ENCODE data around the gene B4GALT2. TPM values are rescaled to one million over a fixed set of nuclear protein-coding genes. Genes with fewer than 3 reads are reported as not detected.

B4GALT2 gene
- total RNA-seq, 4 donors from 2014 or later = 2.3 to 45.8 (median 18.5) TPM

DNA sequence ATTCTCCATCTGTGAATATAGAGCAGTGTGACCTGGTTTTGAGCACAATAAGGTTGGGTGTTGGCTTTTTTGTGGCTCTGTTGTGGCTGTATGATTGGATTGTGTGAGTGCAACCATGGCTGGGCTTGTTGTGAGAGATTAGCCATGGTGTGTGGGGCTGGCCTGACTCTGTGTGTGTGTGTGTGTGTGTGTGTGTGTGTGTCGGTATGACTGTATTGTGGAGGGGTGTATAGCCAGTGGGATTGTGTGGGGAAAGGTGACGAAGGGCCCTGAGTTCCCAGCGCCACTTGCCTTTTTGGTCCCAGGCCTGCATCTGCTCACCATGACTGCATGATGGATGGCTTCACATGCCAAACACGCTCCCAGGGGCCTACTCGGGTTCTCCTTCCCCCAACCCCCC lies 58.1 kb downstream of the B4GALT2 start:
- no peak for DNase-seq
- H3K27me3 ChIP-seq = no peaks in the 10 kb centered on the region
- TF ChIP-seq POLR2A (IDR thresholded peaks at IDR 0.05) = no peak
- H3K4me1 ChIP-seq = peaks cover 0 to 6% of the 10 kb centered on the region in 2 donors
- H3K27ac ChIP-seq = peak overlapping the region in 1 of 2 donors; percentile 94
- H3K9me3 ChIP-seq = no peaks in the 10 kb centered on the region
- no peak overlapping the region for H3K4me3 ChIP-seq
- H3K36me3 ChIP-seq = no peaks in the 10 kb centered on the region
- intact Hi-C loops (cut with DNase I; ENCODE audit: low total_unique reads) = no loop called here

DNA sequence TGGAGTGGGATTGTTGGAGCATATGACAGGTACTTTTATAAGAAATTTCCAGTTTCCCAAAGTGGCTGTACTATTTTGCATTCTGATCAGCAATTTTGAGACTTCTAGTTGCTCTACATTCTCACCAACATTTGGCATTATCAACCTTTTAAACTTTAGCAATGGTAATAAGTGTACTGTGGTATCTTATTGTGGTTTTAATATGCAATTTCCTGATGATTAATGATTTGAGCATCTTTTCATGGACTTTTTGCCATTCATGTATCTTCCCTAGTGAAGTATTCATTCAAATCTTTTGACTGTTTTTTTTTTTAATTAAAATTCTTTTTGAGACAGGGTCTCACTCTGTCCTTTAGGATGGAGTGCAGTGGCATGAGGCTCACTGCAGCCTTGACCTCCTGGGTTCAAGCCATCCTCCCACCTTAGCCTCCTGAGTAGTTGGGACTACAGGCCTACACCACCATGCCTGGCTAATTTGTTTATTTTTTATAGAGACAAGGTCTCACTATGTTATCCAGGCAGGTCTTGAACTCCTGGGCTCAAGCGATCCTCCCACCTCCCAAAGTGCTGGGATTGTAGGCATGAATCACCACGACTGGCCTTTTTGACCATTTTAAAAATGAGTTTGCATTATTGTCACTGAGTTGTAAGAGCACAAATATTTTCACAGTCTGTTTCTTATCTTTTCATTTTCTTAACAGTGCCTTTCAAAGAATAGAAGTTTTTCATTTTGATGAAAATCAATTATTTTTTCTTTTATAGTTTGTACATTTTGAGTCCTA lies 60.1 kb downstream of the B4GALT2 start:
- no peak overlapping the region for H3K27ac ChIP-seq
- H3K4me3 ChIP-seq = no peak overlapping the region
- H3K36me3 ChIP-seq = no peaks in the 10 kb centered on the region
- intact Hi-C loops (cut with DNase I; ENCODE audit: low total_unique reads) = no loop called here
- no peaks in the 10 kb centered on the region for H3K9me3 ChIP-seq
- DNase-seq = no peak
- TF ChIP-seq, protein P1, sequence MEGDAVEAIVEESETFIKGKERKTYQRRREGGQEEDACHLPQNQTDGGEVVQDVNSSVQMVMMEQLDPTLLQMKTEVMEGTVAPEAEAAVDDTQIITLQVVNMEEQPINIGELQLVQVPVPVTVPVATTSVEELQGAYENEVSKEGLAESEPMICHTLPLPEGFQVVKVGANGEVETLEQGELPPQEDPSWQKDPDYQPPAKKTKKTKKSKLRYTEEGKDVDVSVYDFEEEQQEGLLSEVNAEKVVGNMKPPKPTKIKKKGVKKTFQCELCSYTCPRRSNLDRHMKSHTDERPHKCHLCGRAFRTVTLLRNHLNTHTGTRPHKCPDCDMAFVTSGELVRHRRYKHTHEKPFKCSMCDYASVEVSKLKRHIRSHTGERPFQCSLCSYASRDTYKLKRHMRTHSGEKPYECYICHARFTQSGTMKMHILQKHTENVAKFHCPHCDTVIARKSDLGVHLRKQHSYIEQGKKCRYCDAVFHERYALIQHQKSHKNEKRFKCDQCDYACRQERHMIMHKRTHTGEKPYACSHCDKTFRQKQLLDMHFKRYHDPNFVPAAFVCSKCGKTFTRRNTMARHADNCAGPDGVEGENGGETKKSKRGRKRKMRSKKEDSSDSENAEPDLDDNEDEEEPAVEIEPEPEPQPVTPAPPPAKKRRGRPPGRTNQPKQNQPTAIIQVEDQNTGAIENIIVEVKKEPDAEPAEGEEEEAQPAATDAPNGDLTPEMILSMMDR (IDR thresholded peaks at IDR 0.05) = no peak
- TF ChIP-seq POLR2A (IDR thresholded peaks at IDR 0.05) = no peak
- H3K4me1 ChIP-seq = peaks cover 0 to 6% of the 10 kb centered on the region in 2 donors
- no peaks in the 10 kb centered on the region for H3K27me3 ChIP-seq

DNA sequence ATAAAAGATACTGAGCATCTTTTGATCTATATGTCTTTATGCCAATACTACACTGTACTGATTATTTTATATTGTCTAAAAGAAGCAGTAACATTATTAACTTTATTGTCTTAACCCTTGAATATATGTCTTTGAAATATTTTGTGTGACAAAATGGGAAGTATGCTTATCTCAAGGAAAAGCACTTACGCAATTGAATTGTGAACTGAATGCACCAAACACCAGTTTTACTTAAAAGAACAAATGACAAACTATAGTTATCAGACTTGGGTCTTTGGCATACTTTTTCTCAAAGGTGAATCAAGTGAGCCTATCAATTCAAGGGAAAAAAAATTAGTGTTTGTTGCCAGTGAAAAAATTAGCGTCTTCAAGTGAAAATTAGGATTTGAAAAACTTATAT lies 61.4 kb downstream of the B4GALT2 start:
- Histone ChIP-seq H3K36me3 (no peaks in the 10 kb centered on the region), H3K4me3 (no peak overlapping the region), H3K27me3 (no peaks in the 10 kb centered on the region), H3K9me3 (no peaks in the 10 kb centered on the region), H3K4me1 (no peaks in the 10 kb centered on the region), H3K27ac (no peak overlapping the region)
- intact Hi-C loops (cut with DNase I; ENCODE audit: low total_unique reads) = loop anchor here (5.0 kb wide), 1 partner anchor 33 kb away; no protein-coding TSS in a partner anchor
- no peak for DNase-seq
- TF ChIP-seq, protein P1 (IDR thresholded peaks at IDR 0.05) = no peak
- no peak for TF ChIP-seq POLR2A (IDR thresholded peaks at IDR 0.05)

Other genes with a start within 250 kb of the B4GALT2 start
- 1 to 10 TPM in 2 of 4 donors, under 1 TPM in 1, not detected in 1; 0.48 to 2.7 (median 1.3) TPM for gene ARTN, start 45.4 kb upstream of the B4GALT2 start, total RNA-seq
- 10 to 100 TPM in 3 of 4 donors, 1 to 10 TPM in 1; 6.9 to 26.7 (median 18.0) TPM for gene IPO13, start 32.3 kb upstream of the B4GALT2 start, total RNA-seq
- 10 to 100 TPM in 2 of 4 donors, 1 to 10 TPM in 2; 5.1 to 18.5 (median 12.3) TPM for gene DPH2, start 9.2 kb upstream of the B4GALT2 start, total RNA-seq
- gene ATP6V0B, start 4.2 kb upstream of the B4GALT2 start, total RNA-seq = 100 to 1,000 TPM in 1 of 4 donors, 10 to 100 TPM in 3; 49.6 to 183 (median 65.4) TPM
- 10 to 100 TPM in 1 of 4 donors, 1 to 10 TPM in 2, not detected in 1; 3.1 to 10.6 (median 7.0) TPM for gene CCDC24, start 12.4 kb downstream of the B4GALT2 start, total RNA-seq
- 10 to 100 TPM in 2 of 4 donors, 1 to 10 TPM in 2; 4.6 to 30.9 (median 17.4) TPM for gene SLC6A9, start 52.3 kb downstream of the B4GALT2 start, total RNA-seq
- gene KLF17, start 139.6 kb downstream of the B4GALT2 start, total RNA-seq = 1 to 10 TPM in 1 of 4 donors, under 1 TPM in 2, not detected in 1; 0.26 to 1.9 (median 0.58) TPM
- not detected for gene KLF18, start 162.4 kb downstream of the B4GALT2 start, total RNA-seq
- 10 to 100 TPM; 11.0 to 46.0 (median 25.3) TPM for gene DMAP1, start 234.3 kb downstream of the B4GALT2 start, total RNA-seq